CD4-positive, alpha-beta memory T cell (primary cell): Measurements from ENCODE around the gene AKR1B15. TPM values are rescaled to one million over a fixed set of nuclear protein-coding genes. Genes with fewer than 3 reads are reported as not detected.

ENCODE experiments used
- CTCF ChIA-PET: fragments of 350-600 bp; sonication (Branson Sonifier 250); formaldehyde crosslinking; loops from one replicate; lab custom pipeline; 2021; ENCODE audit warnings: inconsistent platforms; ENCODE audit not compliant: partially characterized antibody; lab: Charles Lee
- POLR2A ChIA-PET: fragments of 350-600 bp; sonication (Branson Sonifier 250); formaldehyde crosslinking; loops from one replicate; lab custom pipeline; 2021; ENCODE audit not compliant: partially characterized antibody; lab: Charles Lee
- DNase-seq, 5 donors: peaks; one replicate each; pipeline versions ENCODE4 v3.0.0 to v3.0.0-alpha.2; 2020 to 2022; ENCODE audit warnings: mixed read lengths in 1 of 5
- H3K27ac ChIP-seq: one replicate; pipeline ENCODE4 v1.7.0; 2013; ENCODE audit warnings: low read depth, low read length
- H3K27me3 ChIP-seq: 2 replicates; pipeline ENCODE4 v1.7.0; 2013; ENCODE audit warnings: mild to moderate bottlenecking, low read length, moderate library complexity; ENCODE audit not compliant: insufficient read depth
- H3K36me3 ChIP-seq: 2 replicates; pipeline ENCODE4 v1.7.0; 2013; ENCODE audit warnings: mild to moderate bottlenecking, low read length, moderate library complexity; ENCODE audit not compliant: insufficient read depth
- H3K4me1 ChIP-seq: 2 replicates; pipeline ENCODE4 v1.7.0; 2013; ENCODE audit warnings: mild to moderate bottlenecking, low read length, moderate library complexity; ENCODE audit not compliant: insufficient read depth
- H3K4me3 ChIP-seq, 2 donors: one replicate each; pipeline ENCODE4 v1.7.0; 2013; ENCODE audit warnings: low read length in 2 of 2, mild to moderate bottlenecking in 1 of 2
- H3K9me3 ChIP-seq, 2 donors: one replicate each; pipeline ENCODE4 v1.7.0; 2013; ENCODE audit warnings: low read length in 2 of 2, control low read depth in 1 of 2; ENCODE audit not compliant: control insufficient read depth in 1 of 2
- H3K27ac Mint-ChIP-seq, 7 donors: one replicate each; pipeline ENCODE4 v1.8.0; 2020 to 2021; ENCODE audit warnings: mixed read lengths in 7 of 7, mild to moderate bottlenecking in 6 of 7, inconsistent platforms in 3 of 7, moderate library complexity in 3 of 7
- H3K27me3 Mint-ChIP-seq, 2 donors: one replicate each; pipeline ENCODE4 v1.8.0; 2020 to 2021; ENCODE audit warnings: mixed read lengths in 2 of 2
- H3K36me3 Mint-ChIP-seq, 2 donors: one replicate each; pipeline ENCODE4 v1.8.0; 2020 to 2021; ENCODE audit warnings: mixed read lengths in 2 of 2, inconsistent platforms in 1 of 2, mild to moderate bottlenecking in 1 of 2
- H3K4me1 Mint-ChIP-seq, 4 donors: one replicate each; pipeline ENCODE4 v1.8.0; 2020 to 2021; ENCODE audit warnings: mixed read lengths in 4 of 4, mild to moderate bottlenecking in 1 of 4
- H3K4me3 Mint-ChIP-seq, 8 donors: one replicate each; pipeline ENCODE4 v1.8.0; 2020 to 2021; ENCODE audit warnings: mixed read lengths in 8 of 8, mild to moderate bottlenecking in 7 of 8, moderate library complexity in 6 of 8, inconsistent platforms in 3 of 8
- H3K9me3 Mint-ChIP-seq, 8 donors: one replicate each; pipeline ENCODE4 v1.8.0; 2020 to 2021; ENCODE audit warnings: mixed read lengths in 8 of 8, mild to moderate bottlenecking in 5 of 8, inconsistent platforms in 3 of 8, moderate library complexity in 1 of 8
- intact Hi-C: fragments of 100-400 bp; cut with micrococcal nuclease; formaldehyde crosslinking; loops from one replicate; pipeline ENCODE4 v1.15.1; 2023
- polyA plus RNA-seq, 2 donors: library from polyadenylated mRNA; unstranded; fragments of 300-500 nt; fragmentation: Illumina TruSeq; gene quantifications; one replicate each; pipeline ENCODE4 v1.2.3, GENCODE V29; 2021
- total RNA-seq, 2 experiments: library from RNA; stranded (reverse); gene quantifications; one replicate each; pipeline ENCODE4 v1.2.3, GENCODE V29; 2021

The AKR1B15 gene
- total and polyA plus RNA-seq, 4 experiments from 2014 or later: not detected

- no peaks in the 10 kb centered on the region for H3K4me1 ChIP-seq
- H3K27me3 Mint-ChIP-seq: peaks cover 4 to 5% of the 10 kb centered on the region in 2 donors
- H3K36me3 Mint-ChIP-seq: no peaks in the 10 kb centered on the region
- DNase-seq: no peak
- H3K36me3 ChIP-seq: no peaks in the 10 kb centered on the region
- no peak overlapping the region for H3K27ac ChIP-seq
- H3K27me3 ChIP-seq: no peaks in the 10 kb centered on the region
- H3K4me3 ChIP-seq: no peak overlapping the region
- H3K4me1 Mint-ChIP-seq: no peaks in the 10 kb centered on the region
- H3K9me3 Mint-ChIP-seq: peaks cover 0 to 24% (median 5%) of the 10 kb centered on the region in 8 donors
- POLR2A ChIA-PET: no interaction called here
- H3K9me3 ChIP-seq: no peaks in the 10 kb centered on the region
- CTCF ChIA-PET: no interaction called here
- H3K27ac Mint-ChIP-seq: no peak overlapping the region
- intact Hi-C loops: no loop called here
- no peak overlapping the region for H3K4me3 Mint-ChIP-seq
These were observed 44.9 kb downstream of the AKR1B15 start for GRCh38 chr7:134593530-134594392.

- peaks cover 0 to 24% (median 8%) of the 10 kb centered on the region in 8 donors for H3K9me3 Mint-ChIP-seq
- CTCF ChIA-PET: no interaction called here
- POLR2A ChIA-PET: no interaction called here
- no peak for DNase-seq
- H3K4me1 ChIP-seq: no peaks in the 10 kb centered on the region
- H3K4me3 Mint-ChIP-seq: no peak overlapping the region
- H3K4me1 Mint-ChIP-seq: no peaks in the 10 kb centered on the region
- H3K36me3 Mint-ChIP-seq: no peaks in the 10 kb centered on the region
- no peak overlapping the region for H3K27ac Mint-ChIP-seq
- H3K27ac ChIP-seq: no peak overlapping the region
- H3K27me3 Mint-ChIP-seq: peaks cover 8 to 9% of the 10 kb centered on the region in 2 donors
- no peaks in the 10 kb centered on the region for H3K27me3 ChIP-seq
- intact Hi-C loops: no loop called here
- H3K36me3 ChIP-seq: no peaks in the 10 kb centered on the region
- no peak overlapping the region for H3K4me3 ChIP-seq
- no peaks in the 10 kb centered on the region for H3K9me3 ChIP-seq
These were observed 46.0 kb downstream of the AKR1B15 start for GRCh38 chr7:134594877-134595276.

GRCh38 chr7:134599371-134599770 is 50.5 kb downstream of the AKR1B15 start:
- Mint-ChIP-seq H3K27me3 (peaks cover 9 to 21% of the 10 kb centered on the region in 2 donors), H3K4me1 (no peaks in the 10 kb centered on the region), H3K27ac (no peak overlapping the region), H3K4me3 (no peak overlapping the region), H3K36me3 (no peaks in the 10 kb centered on the region), H3K9me3 (peaks cover 0 to 7% (median 4%) of the 10 kb centered on the region in 8 donors)
- DNase-seq: no peak
- intact Hi-C loops: no loop called here
- no peaks in the 10 kb centered on the region for H3K36me3 ChIP-seq
- CTCF ChIA-PET: interaction anchor here (3.2 kb wide), 1 partner anchor 9 kb away, joined by 15 read pairs; no protein-coding TSS in a partner anchor
- no peaks in the 10 kb centered on the region for H3K4me1 ChIP-seq
- POLR2A ChIA-PET: no interaction called here
- no peak overlapping the region for H3K4me3 ChIP-seq
- H3K9me3 ChIP-seq: no peaks in the 10 kb centered on the region
- H3K27me3 ChIP-seq: no peaks in the 10 kb centered on the region
- no peak overlapping the region for H3K27ac ChIP-seq

- Histone ChIP-seq H3K4me3 (no peak overlapping the region), H3K9me3 (no peaks in the 10 kb centered on the region), H3K36me3 (no peaks in the 10 kb centered on the region), H3K27me3 (no peaks in the 10 kb centered on the region), H3K4me1 (no peaks in the 10 kb centered on the region), H3K27ac (no peak overlapping the region)
- peaks cover 11 to 26% of the 10 kb centered on the region in 2 donors for H3K27me3 Mint-ChIP-seq
- ChIA-PET CTCF (interaction anchor here (2.5 kb wide), 1 partner anchor 11 kb away, joined by 8 read pairs; no protein-coding TSS in a partner anchor), POLR2A (no interaction called here)
- peaks cover 0 to 7% (median 3%) of the 10 kb centered on the region in 8 donors for H3K9me3 Mint-ChIP-seq
- DNase-seq: no peak
- H3K4me3 Mint-ChIP-seq: no peak overlapping the region
- H3K4me1 Mint-ChIP-seq: peaks cover 0 to 3% (median 1%) of the 10 kb centered on the region in 4 donors
- H3K36me3 Mint-ChIP-seq: no peaks in the 10 kb centered on the region
- H3K27ac Mint-ChIP-seq: no peak overlapping the region
- intact Hi-C loops: no loop called here
These were observed 52.5 kb downstream of the AKR1B15 start for GRCh38 chr7:134601459-134601858.

- intact Hi-C loops: no loop called here
- Mint-ChIP-seq H3K27me3 (peaks cover 19 to 29% of the 10 kb centered on the region in 2 donors), H3K36me3 (no peaks in the 10 kb centered on the region), H3K4me3 (no peak overlapping the region), H3K27ac (no peak overlapping the region), H3K4me1 (peaks cover 0 to 4% (median 3%) of the 10 kb centered on the region in 4 donors), H3K9me3 (peaks cover 0 to 7% (median 3%) of the 10 kb centered on the region in 8 donors)
- Histone ChIP-seq H3K36me3 (no peaks in the 10 kb centered on the region), H3K4me1 (no peaks in the 10 kb centered on the region), H3K27me3 (no peaks in the 10 kb centered on the region), H3K4me3 (no peak overlapping the region), H3K27ac (no peak overlapping the region), H3K9me3 (no peaks in the 10 kb centered on the region)
- no peak for DNase-seq
- CTCF ChIA-PET: interaction anchor here (1.1 to 2.5 kb wide), 4 partner anchors 9 to 226 kb away, joined by 3 to 8 read pairs (median 4); no protein-coding TSS in a partner anchor
- POLR2A ChIA-PET: no interaction called here
These were observed 54.1 kb downstream of the AKR1B15 start for GRCh38 chr7:134602881-134603451.

GRCh38 chr7:134605978-134606923 is 57.3 kb downstream of the AKR1B15 start:
- Mint-ChIP-seq H3K9me3 (no peaks in the 10 kb centered on the region), H3K4me3 (peak overlapping the region; percentile 26 to 80 (median 63)), H3K4me1 (peaks cover 0 to 4% (median 3%) of the 10 kb centered on the region in 4 donors), H3K27me3 (peaks cover 18 to 30% of the 10 kb centered on the region in 2 donors), H3K27ac (peak overlapping the region in 1 of 7 donors; percentile 15), H3K36me3 (no peaks in the 10 kb centered on the region)
- intact Hi-C loops: loop anchor here (1.0 kb wide), 3 partner anchors 92 to 348 kb away; no protein-coding TSS in a partner anchor
- no peaks in the 10 kb centered on the region for H3K4me1 ChIP-seq
- POLR2A ChIA-PET: interaction anchor here (1.3 kb wide), 1 partner anchor 174 kb away, joined by 3 read pairs; no protein-coding TSS in a partner anchor
- CTCF ChIA-PET: interaction anchor here (0.5 to 5.0 kb wide), 16 partner anchors 9 to 176 kb away, joined by 3 to 75 read pairs (median 4); no protein-coding TSS in a partner anchor
- DNase-seq: peak; percentile 45 to 65 (median 48)
- H3K4me3 ChIP-seq: no peak overlapping the region
- no peaks in the 10 kb centered on the region for H3K36me3 ChIP-seq
- H3K27ac ChIP-seq: no peak overlapping the region
- no peaks in the 10 kb centered on the region for H3K9me3 ChIP-seq
- no peaks in the 10 kb centered on the region for H3K27me3 ChIP-seq
